ENCODE results near the gene HOXA2.

DNA sequence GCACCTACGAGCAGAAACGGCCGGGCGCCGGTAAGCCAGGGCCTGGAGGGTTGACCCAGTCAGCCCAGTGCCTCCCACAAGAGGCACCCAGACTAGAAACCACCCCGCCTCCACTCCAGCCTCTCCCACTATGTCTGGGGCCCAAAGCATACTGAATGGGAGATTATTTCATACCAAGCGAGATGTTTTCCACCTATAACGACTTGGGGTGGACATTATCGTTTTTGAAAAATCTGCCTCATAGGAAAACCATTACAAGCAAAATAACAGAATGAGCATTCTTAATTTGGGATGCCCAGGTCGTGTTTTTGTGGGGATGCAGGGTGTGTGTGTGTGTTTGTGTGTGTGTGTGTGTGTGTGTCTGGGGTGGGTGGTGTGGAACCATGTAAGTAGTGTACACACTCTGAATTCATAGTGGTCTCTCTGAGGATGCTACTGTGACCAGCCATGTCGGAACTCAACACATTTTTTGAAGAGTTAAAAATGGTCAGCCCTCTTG is 43.5 kb upstream of the HOXA2 start:
- TF ChIP-seq, protein P1, sequence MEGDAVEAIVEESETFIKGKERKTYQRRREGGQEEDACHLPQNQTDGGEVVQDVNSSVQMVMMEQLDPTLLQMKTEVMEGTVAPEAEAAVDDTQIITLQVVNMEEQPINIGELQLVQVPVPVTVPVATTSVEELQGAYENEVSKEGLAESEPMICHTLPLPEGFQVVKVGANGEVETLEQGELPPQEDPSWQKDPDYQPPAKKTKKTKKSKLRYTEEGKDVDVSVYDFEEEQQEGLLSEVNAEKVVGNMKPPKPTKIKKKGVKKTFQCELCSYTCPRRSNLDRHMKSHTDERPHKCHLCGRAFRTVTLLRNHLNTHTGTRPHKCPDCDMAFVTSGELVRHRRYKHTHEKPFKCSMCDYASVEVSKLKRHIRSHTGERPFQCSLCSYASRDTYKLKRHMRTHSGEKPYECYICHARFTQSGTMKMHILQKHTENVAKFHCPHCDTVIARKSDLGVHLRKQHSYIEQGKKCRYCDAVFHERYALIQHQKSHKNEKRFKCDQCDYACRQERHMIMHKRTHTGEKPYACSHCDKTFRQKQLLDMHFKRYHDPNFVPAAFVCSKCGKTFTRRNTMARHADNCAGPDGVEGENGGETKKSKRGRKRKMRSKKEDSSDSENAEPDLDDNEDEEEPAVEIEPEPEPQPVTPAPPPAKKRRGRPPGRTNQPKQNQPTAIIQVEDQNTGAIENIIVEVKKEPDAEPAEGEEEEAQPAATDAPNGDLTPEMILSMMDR (IDR thresholded peaks at IDR 0.05 in 4 of 5, conservative IDR thresholded peaks at IDR 0.05 in 1 of 5): no peak
- no peak for TF ChIP-seq POLR2A (IDR thresholded peaks at IDR 0.05)

All from gastrocnemius medialis (tissue), 4 donors.